ENCODE measurements around the gene GPBP1. TPM values are rescaled to one million over a fixed set of nuclear protein-coding genes. Genes with fewer than 3 reads are reported as not detected.
A peak's percentile ranks its signal among the peaks of the same experiment; 100 is the strongest.

Gene GPBP1
- total and polyA plus RNA-seq, 9 of the 15 experiments (the other 6 are each of a cell fraction or from before 2014, with no cell fraction given), result 31.0 to 109 (median 68.4) TPM

DNA sequence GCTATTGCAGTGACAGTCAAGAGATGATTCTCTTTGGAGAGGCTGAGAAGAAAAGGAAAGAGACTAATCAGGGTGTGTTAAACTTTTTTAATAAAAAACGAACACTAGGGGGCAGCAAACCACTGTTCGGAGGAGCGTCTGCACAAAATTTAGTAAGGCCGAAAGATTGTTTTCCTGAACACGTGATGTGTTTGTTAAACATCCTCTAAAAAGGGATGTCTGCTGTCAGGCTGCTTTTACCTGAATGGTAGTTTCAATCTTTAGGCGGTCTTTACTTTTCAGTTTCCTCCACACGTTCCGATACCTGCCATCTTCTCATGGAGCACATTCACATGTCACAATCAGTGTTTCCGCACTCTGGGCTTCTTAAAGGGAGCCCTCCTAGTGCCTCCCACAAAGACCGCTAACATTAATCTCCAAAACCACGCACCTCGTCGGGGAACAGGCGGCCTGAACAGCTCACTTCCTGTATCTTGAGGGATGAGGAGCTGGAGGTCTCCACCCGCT is 125.2 kb downstream of the GPBP1 start (continued):
- peak; percentile 50; the same call in 1 of the 2 replicates for TF ChIP-seq BHLHE40 (IDR thresholded peaks at IDR 0.05; ENCODE audit: low read length)
- no peak for TF ChIP-seq ATF7 (IDR thresholded peaks at IDR 0.05)
- no peak for TF ChIP-seq HNRNPH1 (optimal IDR thresholded peaks at IDR 0.05; ENCODE audit: low read depth, low read length)
- TF ChIP-seq, protein P1, sequence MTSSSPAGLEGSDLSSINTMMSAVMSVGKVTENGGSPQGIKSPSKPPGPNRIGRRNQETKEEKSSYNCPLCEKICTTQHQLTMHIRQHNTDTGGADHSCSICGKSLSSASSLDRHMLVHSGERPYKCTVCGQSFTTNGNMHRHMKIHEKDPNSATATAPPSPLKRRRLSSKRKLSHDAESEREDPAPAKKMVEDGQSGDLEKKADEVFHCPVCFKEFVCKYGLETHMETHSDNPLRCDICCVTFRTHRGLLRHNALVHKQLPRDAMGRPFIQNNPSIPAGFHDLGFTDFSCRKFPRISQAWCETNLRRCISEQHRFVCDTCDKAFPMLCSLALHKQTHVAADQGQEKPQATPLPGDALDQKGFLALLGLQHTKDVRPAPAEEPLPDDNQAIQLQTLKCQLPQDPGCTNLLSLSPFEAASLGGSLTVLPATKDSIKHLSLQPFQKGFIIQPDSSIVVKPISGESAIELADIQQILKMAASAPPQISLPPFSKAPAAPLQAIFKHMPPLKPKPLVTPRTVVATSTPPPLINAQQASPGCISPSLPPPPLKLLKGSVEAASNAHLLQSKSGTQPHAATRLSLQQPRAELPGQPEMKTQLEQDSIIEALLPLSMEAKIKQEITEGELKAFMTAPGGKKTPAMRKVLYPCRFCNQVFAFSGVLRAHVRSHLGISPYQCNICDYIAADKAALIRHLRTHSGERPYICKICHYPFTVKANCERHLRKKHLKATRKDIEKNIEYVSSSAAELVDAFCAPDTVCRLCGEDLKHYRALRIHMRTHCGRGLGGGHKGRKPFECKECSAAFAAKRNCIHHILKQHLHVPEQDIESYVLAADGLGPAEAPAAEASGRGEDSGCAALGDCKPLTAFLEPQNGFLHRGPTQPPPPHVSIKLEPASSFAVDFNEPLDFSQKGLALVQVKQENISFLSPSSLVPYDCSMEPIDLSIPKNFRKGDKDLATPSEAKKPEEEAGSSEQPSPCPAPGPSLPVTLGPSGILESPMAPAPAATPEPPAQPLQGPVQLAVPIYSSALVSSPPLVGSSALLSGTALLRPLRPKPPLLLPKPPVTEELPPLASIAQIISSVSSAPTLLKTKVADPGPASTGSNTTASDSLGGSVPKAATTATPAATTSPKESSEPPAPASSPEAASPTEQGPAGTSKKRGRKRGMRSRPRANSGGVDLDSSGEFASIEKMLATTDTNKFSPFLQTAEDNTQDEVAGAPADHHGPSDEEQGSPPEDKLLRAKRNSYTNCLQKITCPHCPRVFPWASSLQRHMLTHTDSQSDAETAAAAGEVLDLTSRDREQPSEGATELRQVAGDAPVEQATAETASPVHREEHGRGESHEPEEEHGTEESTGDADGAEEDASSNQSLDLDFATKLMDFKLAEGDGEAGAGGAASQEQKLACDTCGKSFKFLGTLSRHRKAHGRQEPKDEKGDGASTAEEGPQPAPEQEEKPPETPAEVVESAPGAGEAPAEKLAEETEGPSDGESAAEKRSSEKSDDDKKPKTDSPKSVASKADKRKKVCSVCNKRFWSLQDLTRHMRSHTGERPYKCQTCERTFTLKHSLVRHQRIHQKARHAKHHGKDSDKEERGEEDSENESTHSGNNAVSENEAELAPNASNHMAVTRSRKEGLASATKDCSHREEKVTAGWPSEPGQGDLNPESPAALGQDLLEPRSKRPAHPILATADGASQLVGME (CRISPR knock-in tag; IDR thresholded peaks at IDR 0.05), result no peak
- TF ChIP-seq, protein P2, sequence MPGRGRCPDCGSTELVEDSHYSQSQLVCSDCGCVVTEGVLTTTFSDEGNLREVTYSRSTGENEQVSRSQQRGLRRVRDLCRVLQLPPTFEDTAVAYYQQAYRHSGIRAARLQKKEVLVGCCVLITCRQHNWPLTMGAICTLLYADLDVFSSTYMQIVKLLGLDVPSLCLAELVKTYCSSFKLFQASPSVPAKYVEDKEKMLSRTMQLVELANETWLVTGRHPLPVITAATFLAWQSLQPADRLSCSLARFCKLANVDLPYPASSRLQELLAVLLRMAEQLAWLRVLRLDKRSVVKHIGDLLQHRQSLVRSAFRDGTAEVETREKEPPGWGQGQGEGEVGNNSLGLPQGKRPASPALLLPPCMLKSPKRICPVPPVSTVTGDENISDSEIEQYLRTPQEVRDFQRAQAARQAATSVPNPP (IDR thresholded peaks at IDR 0.05; ENCODE audit: borderline replicate concordance, insufficient read depth, insufficient read length), result no peak
- peak; percentile 77 for TF ChIP-seq RAD51 (IDR thresholded peaks at IDR 0.05; ENCODE audit: borderline replicate concordance, low read depth)
- TF ChIP-seq SUPT5H (IDR thresholded peaks at IDR 0.05), result no peak
- 0 out of 2 replicates have a peak, but pooled peaks have one; percentile 29 for TF ChIP-seq SMC3 (conservative IDR thresholded peaks at IDR 0.05; ENCODE audit: insufficient read depth, low read depth, low read length)
- TF ChIP-seq NFIX (CRISPR knock-in tag; IDR thresholded peaks at IDR 0.05; ENCODE audit: low read depth), result no peak
- TF ChIP-seq ZBTB1 (CRISPR knock-in tag; IDR thresholded peaks at IDR 0.05; ENCODE audit: borderline replicate concordance, low read depth), result no peak
- TF ChIP-seq CHD2 (IDR thresholded peaks at IDR 0.05; ENCODE audit: low read depth, low read length), result no peak
- TF ChIP-seq RCOR1 (IDR thresholded peaks at IDR 0.05; ENCODE audit: borderline replicate concordance in 1 of 2, low read depth in 2 of 2, low read length in 2 of 2), result peak in 1 of 2 experiments; percentile 20; a peak in 1 of 4 replicates
- TF ChIP-seq TAF1 (IDR thresholded peaks at IDR 0.05; ENCODE audit: control insufficient read depth, extremely low read depth, insufficient read depth, low read length, severe bottlenecking), result no peak
- TF ChIP-seq HNRNPLL (IDR thresholded peaks at IDR 0.05; ENCODE audit: low read depth, low read length, poor library complexity, severe bottlenecking), result no peak
- no peak for TF ChIP-seq ZNF644 (tag; IDR thresholded peaks at IDR 0.05; ENCODE audit: low read depth)
- TF ChIP-seq BRD4 (IDR thresholded peaks at IDR 0.05), result no peak
- TF ChIP-seq, protein P3, sequence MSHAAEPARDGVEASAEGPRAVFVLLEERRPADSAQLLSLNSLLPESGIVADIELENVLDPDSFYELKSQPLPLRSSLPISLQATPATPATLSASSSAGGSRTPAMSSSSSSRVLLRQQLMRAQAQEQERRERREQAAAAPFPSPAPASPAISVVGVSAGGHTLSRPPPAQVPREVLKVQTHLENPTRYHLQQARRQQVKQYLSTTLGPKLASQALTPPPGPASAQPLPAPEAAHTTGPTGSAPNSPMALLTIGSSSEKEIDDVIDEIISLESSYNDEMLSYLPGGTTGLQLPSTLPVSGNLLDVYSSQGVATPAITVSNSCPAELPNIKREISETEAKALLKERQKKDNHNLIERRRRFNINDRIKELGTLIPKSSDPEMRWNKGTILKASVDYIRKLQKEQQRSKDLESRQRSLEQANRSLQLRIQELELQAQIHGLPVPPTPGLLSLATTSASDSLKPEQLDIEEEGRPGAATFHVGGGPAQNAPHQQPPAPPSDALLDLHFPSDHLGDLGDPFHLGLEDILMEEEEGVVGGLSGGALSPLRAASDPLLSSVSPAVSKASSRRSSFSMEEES (CRISPR knock-in tag; IDR thresholded peaks at IDR 0.05), result peak; percentile 73; the same call in 1 of the 2 replicates
- no peak for TF ChIP-seq SIN3B (IDR thresholded peaks at IDR 0.05; ENCODE audit: low read depth)
- no peak for TF ChIP-seq ZNF133 (CRISPR knock-in tag; IDR thresholded peaks at IDR 0.05)
- no peak for TF ChIP-seq PYGO2 (tag; IDR thresholded peaks at IDR 0.05)
